Caco-2 (cell line): ENCODE results near the gene GLI3. TPM values are rescaled to one million over a fixed set of nuclear protein-coding genes. Genes with fewer than 3 reads are reported as not detected.

Source experiments
- BruUV-seq: library from RNA; stranded (reverse); fragments of 400-500 nt; replicated peaks from 2 replicates; lab custom pipeline; 2021; lab: Mats Ljungman, UMichigan
- CTCF ChIA-PET: fragments of 300-600 bp; sonication (Branson Sonifier 250); formaldehyde crosslinking; loops from one replicate; lab custom pipeline; 2022; ENCODE audit warnings: antibody characterized with exemption; lab: Charles Lee
- POLR2A ChIA-PET: fragments of 300-600 bp; sonication (Branson Sonifier 250); formaldehyde crosslinking; loops from one replicate; lab custom pipeline; 2022; ENCODE audit warnings: antibody characterized with exemption; lab: Charles Lee
- DNase-seq, 2 experiments: peaks; one replicate each; pipeline versions ENCODE4 v3.0.0 to v3.0.0-alpha.2; 2020 to 2022
- H3K27me3 ChIP-seq: replicated peaks from 2 replicates; pipeline ENCODE4 v1.6.0; 2011; ENCODE audit warnings: low read length; ENCODE audit not compliant: control insufficient read depth, insufficient read depth
- H3K36me3 ChIP-seq: 2 replicates; pipeline ENCODE4 v1.5.1; 2011; ENCODE audit warnings: low read length; ENCODE audit not compliant: control insufficient read depth, insufficient read depth
- H3K4me1 ChIP-seq: fragments of 250-450 bp; sonication (Bioruptor Pico); 2 replicates; pipeline ENCODE4 v1.5.1; 2020; ENCODE audit warnings: mild to moderate bottlenecking
- H3K4me3 ChIP-seq: 2 replicates; pipeline ENCODE4 v1.5.1; 2011; ENCODE audit warnings: low read depth, mild to moderate bottlenecking, control low read depth, low read length
- H3K9me3 ChIP-seq: fragments of 250-450 bp; sonication (Bioruptor Pico); 2 replicates; pipeline ENCODE4 v1.5.1; 2020; ENCODE audit warnings: mild to moderate bottlenecking, moderate library complexity
- H3K27ac Mint-ChIP-seq: one replicate; pipeline ENCODE4 v1.8.0; 2022; ENCODE audit warnings: mixed read lengths; ENCODE audit not compliant: unreplicated experiment
- H3K27me3 Mint-ChIP-seq: one replicate; pipeline ENCODE4 v1.8.0; 2022; ENCODE audit warnings: mixed read lengths; ENCODE audit not compliant: insufficient read depth, unreplicated experiment
- H3K36me3 Mint-ChIP-seq: one replicate; pipeline ENCODE4 v1.8.0; 2022; ENCODE audit warnings: mild to moderate bottlenecking, mixed read lengths; ENCODE audit not compliant: insufficient read depth, unreplicated experiment
- H3K4me1 Mint-ChIP-seq: one replicate; pipeline ENCODE4 v1.8.0; 2022; ENCODE audit warnings: low read depth, mixed read lengths; ENCODE audit not compliant: unreplicated experiment
- H3K4me3 Mint-ChIP-seq: one replicate; pipeline ENCODE4 v1.8.0; 2022; ENCODE audit warnings: mild to moderate bottlenecking, moderate library complexity, mixed read lengths; ENCODE audit not compliant: unreplicated experiment
- H3K9me3 Mint-ChIP-seq: one replicate; pipeline ENCODE4 v1.8.0; 2022; ENCODE audit warnings: mixed read lengths; ENCODE audit not compliant: unreplicated experiment
- intact Hi-C: fragments of 100-400 bp; cut with micrococcal nuclease; formaldehyde crosslinking; loops from one replicate; pipeline ENCODE4 v1.10.0; 2022; ENCODE audit not compliant: unreplicated experiment
- total RNA-seq: library from RNA; stranded (reverse); gene quantifications from 2 replicates; pipeline ENCODE4 v1.2.3, GENCODE V29; 2022
- TF ChIP-seq, protein P1 (sequence below), 2 experiments: fragments of 200-600 bp in 1 of 2; IDR thresholded peaks; 1 replicate in 1 of 2; 2 replicates in 1 of 2; pipeline versions ENCODE4 v1.5.1 to v1.8.0; 2011 to 2022; ENCODE audit warnings: antibody characterized with exemption in 1 of 2, control low read depth in 1 of 2, inconsistent platforms in 1 of 2, low read depth in 1 of 2, low read length in 1 of 2, mild to moderate bottlenecking in 1 of 2, moderate library complexity in 1 of 2; ENCODE audit not compliant: insufficient read depth in 1 of 2, severe bottlenecking in 1 of 2, unreplicated experiment in 1 of 2

Gene GLI3
- total RNA-seq, 1 experiment from 2014 or later, result 1.00 TPM

DNA sequence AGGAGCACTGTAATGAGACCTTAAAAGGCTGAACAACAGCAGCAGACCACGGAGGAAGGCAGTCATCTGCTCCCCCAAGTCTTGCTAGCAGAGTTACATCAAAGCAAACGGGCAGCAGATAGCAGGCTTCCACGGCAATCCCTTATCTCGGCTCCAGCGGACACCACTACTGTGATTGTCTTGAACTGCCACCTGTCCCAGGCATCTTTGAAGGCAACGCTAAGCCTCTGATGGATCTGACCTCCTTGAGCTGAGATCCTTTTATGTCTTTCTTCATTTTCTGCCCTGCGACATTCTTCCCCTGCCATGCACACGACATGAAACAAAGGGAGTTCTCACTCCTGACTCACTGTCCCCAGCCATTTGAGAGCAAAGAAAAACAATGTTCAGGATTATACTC, 111.7 kb downstream of the GLI3 start:
- DNase-seq, result peak in 1 of 2 experiments; percentile 46
- H3K4me1 Mint-ChIP-seq, result no peaks in the 10 kb centered on the region
- intact Hi-C loops, result no loop called here
- POLR2A ChIA-PET, result no interaction called here
- H3K27me3 Mint-ChIP-seq, result peaks cover 15% of the 10 kb centered on the region
- CTCF ChIA-PET, result no interaction called here
- TF ChIP-seq, protein P1, sequence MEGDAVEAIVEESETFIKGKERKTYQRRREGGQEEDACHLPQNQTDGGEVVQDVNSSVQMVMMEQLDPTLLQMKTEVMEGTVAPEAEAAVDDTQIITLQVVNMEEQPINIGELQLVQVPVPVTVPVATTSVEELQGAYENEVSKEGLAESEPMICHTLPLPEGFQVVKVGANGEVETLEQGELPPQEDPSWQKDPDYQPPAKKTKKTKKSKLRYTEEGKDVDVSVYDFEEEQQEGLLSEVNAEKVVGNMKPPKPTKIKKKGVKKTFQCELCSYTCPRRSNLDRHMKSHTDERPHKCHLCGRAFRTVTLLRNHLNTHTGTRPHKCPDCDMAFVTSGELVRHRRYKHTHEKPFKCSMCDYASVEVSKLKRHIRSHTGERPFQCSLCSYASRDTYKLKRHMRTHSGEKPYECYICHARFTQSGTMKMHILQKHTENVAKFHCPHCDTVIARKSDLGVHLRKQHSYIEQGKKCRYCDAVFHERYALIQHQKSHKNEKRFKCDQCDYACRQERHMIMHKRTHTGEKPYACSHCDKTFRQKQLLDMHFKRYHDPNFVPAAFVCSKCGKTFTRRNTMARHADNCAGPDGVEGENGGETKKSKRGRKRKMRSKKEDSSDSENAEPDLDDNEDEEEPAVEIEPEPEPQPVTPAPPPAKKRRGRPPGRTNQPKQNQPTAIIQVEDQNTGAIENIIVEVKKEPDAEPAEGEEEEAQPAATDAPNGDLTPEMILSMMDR (IDR thresholded peaks at IDR 0.05; ENCODE audit: insufficient read depth in 1 of 2, low read depth in 1 of 2, low read length in 1 of 2, severe bottlenecking in 1 of 2, unreplicated experiment in 1 of 2), result no peak
- no peak overlapping the region for H3K27ac Mint-ChIP-seq
- no peak overlapping the region for H3K4me3 ChIP-seq
- BruUV-seq, result no TSS peak
- no peaks in the 10 kb centered on the region for H3K36me3 ChIP-seq
- no peak overlapping the region for H3K4me3 Mint-ChIP-seq
- H3K36me3 Mint-ChIP-seq, result no peaks in the 10 kb centered on the region
- no peaks in the 10 kb centered on the region for H3K9me3 ChIP-seq
- H3K27me3 ChIP-seq, result no peaks in the 10 kb centered on the region
- H3K4me1 ChIP-seq, result no peaks in the 10 kb centered on the region; the same call in 1 of the 2 replicates
- peaks cover 4% of the 10 kb centered on the region for H3K9me3 Mint-ChIP-seq

DNA sequence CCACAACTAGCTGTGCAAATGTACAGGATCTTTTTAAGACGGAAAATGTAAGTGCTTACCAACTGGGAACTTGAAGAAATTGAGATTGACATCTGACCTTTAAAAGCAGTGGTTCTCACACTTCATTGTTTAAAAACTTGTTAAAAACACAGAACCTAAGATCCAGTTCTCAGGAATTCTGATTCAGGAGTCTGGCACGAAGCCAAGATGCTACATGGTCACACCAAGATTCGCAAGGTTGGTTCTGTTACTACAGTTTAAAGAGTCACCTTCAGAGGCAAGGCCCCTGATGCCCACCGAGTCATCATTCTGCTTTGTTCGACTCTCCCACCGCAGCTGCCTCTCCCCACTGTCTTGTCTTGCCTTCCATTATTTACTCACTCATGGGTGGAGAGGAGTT, 113.3 kb downstream of the GLI3 start:
- no TSS peak for BruUV-seq
- no peaks in the 10 kb centered on the region for H3K4me1 Mint-ChIP-seq
- Histone ChIP-seq H3K4me3 (no peak overlapping the region), H3K4me1 (no peaks in the 10 kb centered on the region; the same call in 1 of the 2 replicates), H3K9me3 (no peaks in the 10 kb centered on the region), H3K27me3 (no peaks in the 10 kb centered on the region), H3K36me3 (no peaks in the 10 kb centered on the region)
- no peaks in the 10 kb centered on the region for H3K9me3 Mint-ChIP-seq
- intact Hi-C loops, result no loop called here
- DNase-seq, result no peak
- no peak overlapping the region for H3K4me3 Mint-ChIP-seq
- H3K27me3 Mint-ChIP-seq, result peaks cover 12% of the 10 kb centered on the region
- TF ChIP-seq, protein P1 (IDR thresholded peaks at IDR 0.05; ENCODE audit: insufficient read depth in 1 of 2, low read depth in 1 of 2, low read length in 1 of 2, severe bottlenecking in 1 of 2, unreplicated experiment in 1 of 2), result no peak
- H3K27ac Mint-ChIP-seq, result no peak overlapping the region
- POLR2A ChIA-PET, result no interaction called here
- H3K36me3 Mint-ChIP-seq, result no peaks in the 10 kb centered on the region
- CTCF ChIA-PET, result no interaction called here

DNA sequence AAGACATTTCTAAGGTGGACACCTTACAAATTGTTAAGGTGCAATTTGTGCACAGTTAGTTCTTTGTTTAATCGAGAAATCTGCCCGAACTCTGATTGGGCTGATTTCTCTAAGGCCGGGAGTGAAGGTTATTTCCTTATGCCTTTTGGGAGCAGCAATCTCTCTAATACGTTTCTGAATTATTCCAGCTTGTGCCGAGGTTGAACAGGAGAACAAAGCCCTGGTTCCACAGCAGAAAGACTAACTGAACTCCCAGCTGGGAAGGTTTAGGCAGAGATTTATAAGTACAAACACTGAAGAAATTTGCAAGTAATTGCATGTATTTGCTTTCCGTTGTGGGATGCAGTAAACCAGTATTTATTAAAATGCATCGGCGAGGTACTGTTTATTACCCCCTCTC, 116.8 kb downstream of the GLI3 start:
- Mint-ChIP-seq H3K27me3 (peaks cover 22% of the 10 kb centered on the region), H3K4me1 (no peaks in the 10 kb centered on the region), H3K36me3 (no peaks in the 10 kb centered on the region), H3K9me3 (no peaks in the 10 kb centered on the region), H3K27ac (no peak overlapping the region), H3K4me3 (no peak overlapping the region)
- no TSS peak for BruUV-seq
- Histone ChIP-seq H3K27me3 (peaks cover 1% of the 10 kb centered on the region), H3K36me3 (no peaks in the 10 kb centered on the region), H3K9me3 (no peaks in the 10 kb centered on the region), H3K4me3 (no peak overlapping the region), H3K4me1 (no peaks in the 10 kb centered on the region; the same call in 1 of the 2 replicates)
- TF ChIP-seq, protein P1 (IDR thresholded peaks at IDR 0.05; ENCODE audit: insufficient read depth in 1 of 2, low read depth in 1 of 2, low read length in 1 of 2, severe bottlenecking in 1 of 2, unreplicated experiment in 1 of 2), result no peak
- CTCF ChIA-PET, result no interaction called here
- POLR2A ChIA-PET, result no interaction called here
- no peak for DNase-seq
- intact Hi-C loops, result no loop called here
